SK-N-SH (cell line): Measurements from ENCODE around the gene ACSS2. TPM values are rescaled to one million over a fixed set of nuclear protein-coding genes. Genes with fewer than 3 reads are reported as not detected.

ENCODE experiments used
- CTCF ChIA-PET: fragments of 300-600, 350-600 bp; formaldehyde crosslinking; extraction: SDS; loops from one replicate; lab custom pipeline; 2021; lab: Yijun Ruan, JAX
- POLR2A ChIA-PET: fragments of 350-600 bp; sonication (Branson Sonifier 250); formaldehyde crosslinking; extraction: SDS; loops from one replicate; lab custom pipeline; 2020; ENCODE audit warnings: antibody characterized with exemption, inconsistent platforms; lab: Yijun Ruan, JAX
- DNase-seq: peaks from one replicate; pipeline ENCODE4 v3.0.0; 2012
- H2AFZ ChIP-seq: fragments of 200-600 bp; sonication (generic); 2 replicates; pipeline ENCODE4 v1.8.1; 2016; ENCODE audit warnings: antibody characterized with exemption, mild to moderate bottlenecking, low read depth
- H3F3A ChIP-seq: fragments of 200-600 bp; sonication (generic); replicated peaks from 2 replicates; pipeline ENCODE3; 2016; ENCODE audit warnings: antibody characterized with exemption, mild to moderate bottlenecking; ENCODE audit not compliant: insufficient read depth
- H3K27ac ChIP-seq, 2 experiments: fragments of 200-500 bp in 1 of 2; fragments of 200-600 bp in 1 of 2; sonication (Bioruptor generic) in 1 of 2; sonication (generic), shearing (Covaris generic) in 1 of 2; 2 replicates each; pipeline versions ENCODE4 v1.5.1 to v1.6.1; 2014 to 2016; ENCODE audit warnings: low read depth in 2 of 2, inconsistent platforms in 1 of 2, low read length in 1 of 2, mild to moderate bottlenecking in 1 of 2, mixed read lengths in 1 of 2
- H3K27me3 ChIP-seq: fragments of 200-600 bp; sonication (generic), shearing (Covaris generic); 2 replicates; pipeline ENCODE4 v1.6.1; 2016; ENCODE audit warnings: mixed run types; ENCODE audit not compliant: insufficient read depth
- H3K36me3 ChIP-seq, 2 experiments: fragments of 200-500 bp in 1 of 2; fragments of 200-600 bp in 1 of 2; sonication (Bioruptor generic) in 1 of 2; sonication (generic) in 1 of 2; replicated peaks in 1 of 2; 2 replicates each; pipeline versions ENCODE3 to v1.5.1; 2014 to 2016; ENCODE audit warnings: low read length in 1 of 2, mild to moderate bottlenecking in 1 of 2; ENCODE audit not compliant: insufficient read depth in 2 of 2, control insufficient read depth in 1 of 2
- H3K4me1 ChIP-seq, 2 experiments: fragments of 200-500 bp in 1 of 2; fragments of 200-600 bp in 1 of 2; sonication (Bioruptor generic) in 1 of 2; sonication (generic), shearing (Covaris generic) in 1 of 2; 2 replicates each; pipeline versions ENCODE4 v1.5.1 to v1.6.1; 2014 to 2016; ENCODE audit warnings: low read depth in 1 of 2, low read length in 1 of 2, mixed run types in 1 of 2; ENCODE audit not compliant: insufficient read depth in 2 of 2, control insufficient read depth in 1 of 2
- H3K4me2 ChIP-seq: fragments of 200-600 bp; sonication (generic), shearing (Covaris generic); 2 replicates; pipeline ENCODE4 v1.6.1; 2017; ENCODE audit warnings: mixed run types
- H3K4me3 ChIP-seq, 2 experiments: fragments of 200-500 bp in 1 of 2; fragments of 200-600 bp in 1 of 2; sonication (Bioruptor generic) in 1 of 2; sonication (generic), shearing (Covaris generic) in 1 of 2; 2 replicates each; pipeline versions ENCODE4 v1.5.1 to v1.8.1; 2014 to 2016; ENCODE audit warnings: low read depth in 2 of 2, inconsistent platforms in 1 of 2, low read length in 1 of 2, mild to moderate bottlenecking in 1 of 2, mixed read lengths in 1 of 2, moderate library complexity in 1 of 2
- H3K79me2 ChIP-seq: fragments of 200-600 bp; sonication (generic); 2 replicates; pipeline ENCODE4 v1.8.1; 2017; ENCODE audit warnings: mild to moderate bottlenecking; ENCODE audit not compliant: insufficient read depth
- H3K9ac ChIP-seq: fragments of 200-600 bp; sonication (generic); 2 replicates; pipeline ENCODE4 v1.6.1; 2017; ENCODE audit warnings: mixed run types
- H3K9me2 ChIP-seq: fragments of 200-600 bp; sonication (generic); 2 replicates; pipeline ENCODE4 v1.6.1; 2017; ENCODE audit warnings: mixed run types
- H3K9me3 ChIP-seq: fragments of 200-600 bp; sonication (generic); 2 replicates; pipeline ENCODE4 v1.6.1; 2017; ENCODE audit warnings: mixed run types, mild to moderate bottlenecking, moderate library complexity
- H4K20me1 ChIP-seq: fragments of 200-600 bp; sonication (generic); 2 replicates; pipeline ENCODE4 v1.6.1; 2017; ENCODE audit warnings: mild to moderate bottlenecking, mixed run types; ENCODE audit not compliant: insufficient read depth
- CTCF ChIP-seq: fragments of 200-600 bp; sonication (generic); IDR thresholded peaks from 2 replicates; pipeline ENCODE4 v1.6.1; 2017; ENCODE audit warnings: antibody characterized with exemption, mild to moderate bottlenecking, moderate library complexity
- EZH2phosphoT487 ChIP-seq: fragments of 200-600 bp; sonication (generic); IDR thresholded peaks from 2 replicates; pipeline ENCODE4 v1.6.1; 2017; ENCODE audit warnings: low read depth, mixed run types, mild to moderate bottlenecking, antibody characterized with exemption, moderate library complexity, borderline replicate concordance
- FOSL2 ChIP-seq: IDR thresholded peaks from 2 replicates; pipeline ENCODE4 v1.4.0; 2012; ENCODE audit warnings: low read depth, mild to moderate bottlenecking, moderate library complexity, borderline replicate concordance
- FOXJ3 ChIP-seq: sonication (generic); formaldehyde crosslinking; IDR thresholded peaks from 2 replicates; pipeline ENCODE4 v1.5.1; 2020; ENCODE audit warnings: mild to moderate bottlenecking, missing genetic modification reagents
- FOXM1 ChIP-seq: IDR thresholded peaks from 2 replicates; pipeline ENCODE4 v1.4.0; 2012; ENCODE audit warnings: low read depth, mild to moderate bottlenecking
- JUND ChIP-seq: IDR thresholded peaks from 2 replicates; pipeline ENCODE4 v1.4.0; 2012
- MXI1 ChIP-seq: IDR thresholded peaks from 2 replicates; pipeline ENCODE4 v1.6.1; 2012; ENCODE audit warnings: mild to moderate bottlenecking, low read depth, low read length, improper control_type of control experiment
- RAD21 ChIP-seq: IDR thresholded peaks from 2 replicates; pipeline ENCODE4 v1.6.1; 2012; ENCODE audit warnings: mild to moderate bottlenecking, low read length
- REST ChIP-seq: IDR thresholded peaks from 2 replicates; pipeline ENCODE4 v1.6.1; 2012; ENCODE audit warnings: mild to moderate bottlenecking, low read depth, low read length, moderate library complexity
- SIN3A ChIP-seq: IDR thresholded peaks from 2 replicates; pipeline ENCODE4 v1.6.1; 2012; ENCODE audit warnings: low read depth, mild to moderate bottlenecking, low read length, moderate library complexity, borderline replicate concordance
- SMC3 ChIP-seq: IDR thresholded peaks from 2 replicates; pipeline ENCODE4 v1.6.1; 2012; ENCODE audit warnings: low read depth, low read length, improper control_type of control experiment
- USF1 ChIP-seq: IDR thresholded peaks from 2 replicates; pipeline ENCODE4 v1.4.0; 2012; ENCODE audit warnings: low read depth, borderline replicate concordance
- ZBTB33 ChIP-seq: IDR thresholded peaks from 2 replicates; pipeline ENCODE4 v1.4.0; 2012; ENCODE audit warnings: low read depth, borderline replicate concordance
- WGBS: methylation state at CpG from one replicate; pipeline ENCODE4 v1.1.6; 2017; ENCODE audit warnings: low lambda C conversion rate; 5-methylcytosine and 5-hydroxymethylcytosine counted together
- polyA plus RNA-seq, 3 experiments: library from polyadenylated mRNA; depleted of rRNA; stranded (reverse); fragments of >200 nt; gene quantifications; 2 replicates each; pipeline ENCODE4 v1.2.3, GENCODE V29; 2012
- TF ChIP-seq, protein P1 (sequence below): IDR thresholded peaks from 2 replicates; pipeline ENCODE4; 2012

The ACSS2 gene
- polyA plus RNA-seq, 1 of the 3 experiments (the other 2 are of a cell fraction) = 25.5 TPM

DNA sequence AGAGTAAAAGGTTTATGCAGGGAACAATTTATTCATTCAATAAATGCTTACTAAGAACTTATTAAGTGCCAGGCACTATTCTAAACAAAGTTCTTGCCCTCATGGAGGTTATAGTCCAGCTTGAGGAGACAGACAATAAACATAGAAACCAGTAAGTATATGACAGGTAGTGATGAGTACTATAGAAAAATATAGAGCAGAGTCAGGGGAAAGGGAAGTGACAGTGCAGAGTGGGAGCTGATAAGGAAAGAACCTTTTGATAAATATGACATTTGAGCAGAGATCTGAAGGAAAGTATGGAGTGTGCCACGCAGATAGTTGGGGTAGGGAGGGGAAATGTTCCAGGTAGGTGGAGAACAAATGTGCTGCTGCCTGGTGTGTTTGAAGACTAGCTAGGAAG lies 12.1 kb downstream of the ACSS2 start:
- POLR2A ChIA-PET = interaction anchor here (0.9 kb wide), 1 partner anchor 12 kb away, joined by 3 read pairs; the partner anchor contains the start of gene ACSS2
- Histone ChIP-seq H3K9me3 (no peaks in the 10 kb centered on the region), H3K79me2 (no peaks in the 10 kb centered on the region), H4K20me1 (no peaks in the 10 kb centered on the region), H3K27ac (no peak overlapping the region), H2AFZ (no peak overlapping the region), H3K27me3 (no peaks in the 10 kb centered on the region), H3K9me2 (no peaks in the 10 kb centered on the region), H3K4me3 (no peak overlapping the region), H3K9ac (no peak overlapping the region), H3K36me3 (peaks cover 4 to 24% of the 10 kb centered on the region in 2 experiments), H3K4me1 (no peaks in the 10 kb centered on the region), H3F3A (no peaks in the 10 kb centered on the region), H3K4me2 (no peak overlapping the region)
- CTCF ChIA-PET = interaction anchor here (2.7 kb wide), 1 partner anchor 68 kb away, joined by 6 read pairs; no protein-coding TSS in a partner anchor
- 87% methylated on average over 1 of the region's 1 CpG for WGBS
- TF ChIP-seq USF1 (no peak), FOSL2 (no peak), JUND (no peak), ZBTB33 (no peak), SIN3A (no peak), SMC3 (no peak), FOXM1 (no peak), FOXJ3 (CRISPR knock-in tag) (no peak), REST (no peak), MXI1 (no peak), EZH2phosphoT487 (no peak), CTCF (no peak), RAD21 (no peak)
- TF ChIP-seq, protein P1, sequence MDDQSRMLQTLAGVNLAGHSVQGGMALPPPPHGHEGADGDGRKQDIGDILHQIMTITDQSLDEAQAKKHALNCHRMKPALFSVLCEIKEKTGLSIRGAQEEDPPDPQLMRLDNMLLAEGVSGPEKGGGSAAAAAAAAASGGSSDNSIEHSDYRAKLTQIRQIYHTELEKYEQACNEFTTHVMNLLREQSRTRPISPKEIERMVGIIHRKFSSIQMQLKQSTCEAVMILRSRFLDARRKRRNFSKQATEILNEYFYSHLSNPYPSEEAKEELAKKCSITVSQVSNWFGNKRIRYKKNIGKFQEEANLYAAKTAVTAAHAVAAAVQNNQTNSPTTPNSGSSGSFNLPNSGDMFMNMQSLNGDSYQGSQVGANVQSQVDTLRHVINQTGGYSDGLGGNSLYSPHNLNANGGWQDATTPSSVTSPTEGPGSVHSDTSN = no peak
- DNase-seq = no peak
